Ecto neural progenitor cell (in vitro differentiated cells): ENCODE data around the gene MIX23.

Experiments
- DNase-seq: peaks from one replicate; pipeline ENCODE4 v3.0.0-alpha.2; 2018; ENCODE audit warnings: low spot score

The MIX23 gene

GRCh38 chr3:122351612-122352011 lies 31.4 kb downstream of the MIX23 start:
- no peak for DNase-seq

DNA sequence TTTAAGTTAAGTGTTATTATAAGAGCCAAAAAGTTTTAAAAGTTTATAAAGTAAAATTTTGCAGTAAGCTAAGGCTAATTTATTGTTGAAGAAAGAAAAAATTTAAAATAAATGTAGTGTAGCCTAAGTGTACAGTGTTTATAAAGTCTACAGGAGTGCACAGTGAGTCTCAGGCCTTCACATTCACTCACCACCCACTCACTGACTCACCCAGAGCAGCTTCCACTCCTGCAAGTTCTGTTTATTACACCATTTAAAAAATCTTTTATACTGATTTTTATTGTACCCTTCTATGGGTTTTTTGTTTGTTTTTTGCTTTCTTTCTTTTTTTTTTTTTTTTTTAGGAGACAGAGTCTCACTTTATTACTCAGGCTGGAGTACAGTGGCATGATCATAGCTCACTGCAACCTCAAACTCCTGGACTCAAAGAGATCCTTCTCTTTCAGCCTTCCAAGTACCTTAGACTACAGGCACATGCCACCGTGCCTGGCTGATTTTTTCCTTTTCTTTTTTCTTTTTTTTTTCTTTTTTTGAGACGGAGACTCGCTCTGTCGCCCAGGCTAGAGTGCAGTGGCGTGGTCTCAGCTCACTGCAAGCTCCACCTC lies 32.1 kb downstream of the MIX23 start:
- DNase-seq: no peak

GRCh38 chr3:122349171-122349570 lies 33.9 kb downstream of the MIX23 start:
- no peak for DNase-seq

DNA sequence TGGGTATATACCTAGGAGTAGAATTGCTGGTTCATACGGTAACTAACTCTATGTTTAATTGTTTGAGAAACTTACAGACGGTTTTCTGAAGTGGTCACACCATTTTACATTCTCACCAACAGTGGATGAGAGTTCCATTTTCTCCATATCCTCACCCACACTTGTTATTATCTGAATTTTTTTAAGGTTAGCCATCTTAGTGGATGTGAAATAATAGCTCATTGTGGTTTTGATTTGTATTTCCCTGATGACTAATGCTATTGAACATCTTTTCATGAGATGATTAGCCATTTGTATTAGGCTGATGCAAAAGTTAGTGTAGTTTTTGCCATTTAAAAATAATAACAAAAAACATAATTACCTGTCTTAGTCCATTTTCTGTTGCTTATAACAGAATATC lies 39.4 kb downstream of the MIX23 start:
- no peak for DNase-seq

DNA sequence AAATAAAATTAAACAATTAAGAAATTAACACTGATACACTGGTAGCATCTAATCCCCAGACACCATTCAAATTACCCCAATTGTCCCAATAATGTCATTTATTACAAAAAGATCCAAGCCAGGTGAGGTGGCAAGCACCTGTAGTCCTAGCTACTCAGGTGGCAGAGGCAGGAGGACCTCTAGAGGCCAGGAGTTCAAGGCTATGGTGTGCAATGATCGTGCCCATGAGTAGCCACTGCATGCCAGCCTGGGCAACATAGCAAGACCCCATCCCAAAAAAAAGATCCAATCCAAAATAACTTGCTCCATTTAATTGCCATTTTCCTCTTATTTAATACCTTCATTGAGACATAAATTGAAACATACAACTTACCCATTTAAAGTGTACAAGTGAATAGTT lies 40.2 kb downstream of the MIX23 start:
- no peak for DNase-seq

DNA sequence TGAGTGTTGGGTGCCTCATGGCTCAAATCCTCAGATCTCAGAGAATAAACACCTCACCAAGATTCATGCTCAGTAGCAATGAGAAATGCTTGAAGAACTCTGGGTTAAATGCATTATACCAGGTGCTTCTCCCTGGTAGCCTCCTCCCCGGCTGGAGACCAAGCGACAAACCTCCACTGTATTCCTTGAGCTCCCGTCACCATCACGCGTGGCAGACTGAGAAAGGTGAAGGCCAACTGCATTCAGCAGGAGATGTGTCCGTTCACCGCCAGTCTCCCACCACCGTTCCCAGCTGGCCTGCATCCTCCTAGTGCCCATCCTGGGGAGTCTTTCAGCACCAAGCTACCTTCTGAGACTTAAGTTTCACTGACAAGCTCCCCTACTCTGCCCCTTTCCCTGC lies 50.5 kb downstream of the MIX23 start:
- no peak for DNase-seq

DNA sequence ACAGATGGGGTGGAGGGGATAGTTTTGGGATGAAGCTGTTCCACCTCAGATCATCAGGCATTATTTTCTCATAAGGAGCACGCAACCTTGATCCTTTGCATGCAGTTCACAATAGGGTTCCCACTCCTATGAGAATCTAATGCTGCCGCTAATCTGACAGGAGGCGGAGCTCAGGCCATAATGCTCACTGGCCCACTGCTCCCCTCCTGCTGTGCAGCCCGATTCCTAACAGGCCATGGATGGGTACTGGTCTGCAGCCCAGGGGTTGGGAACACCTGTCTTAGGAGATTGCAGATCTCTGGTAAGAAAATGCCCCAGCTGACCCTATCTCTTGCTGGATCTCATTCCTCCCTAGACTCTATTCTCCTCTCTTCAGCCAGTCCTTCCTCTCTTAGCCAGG lies 51.1 kb downstream of the MIX23 start:
- no peak for DNase-seq

- DNase-seq: no peak
Observed at GRCh38 chr3:122325769-122326168, 57.3 kb downstream of the MIX23 start.

DNA sequence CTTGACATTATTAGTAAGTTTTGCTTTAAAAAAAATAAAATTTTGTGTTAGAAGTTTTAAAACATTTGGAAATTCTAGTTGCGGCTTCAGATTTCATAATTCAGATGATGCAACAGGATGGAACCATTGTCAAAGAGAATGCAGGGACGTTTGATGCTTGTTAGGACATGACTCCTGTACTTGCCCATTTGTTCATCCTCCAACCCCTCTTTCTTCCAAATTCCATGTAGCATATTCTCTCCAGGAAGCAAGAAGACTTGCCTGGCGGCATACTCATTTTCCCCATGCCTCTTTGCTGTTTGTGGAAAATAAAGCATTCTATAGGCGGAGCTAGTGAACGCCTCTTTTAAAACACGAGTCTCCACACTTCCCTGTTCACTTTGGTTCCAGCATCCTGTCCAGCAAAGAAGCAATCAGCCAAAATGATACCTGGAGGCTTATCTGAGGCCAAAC lies 58.1 kb downstream of the MIX23 start, which contains the start of gene CSTA:
CSTA (plus strand) TSS at position 378 of the 453 bp plus-strand sequence; CDS start at position 423, 45 bp downstream.
- DNase-seq: no peak

- no peak for DNase-seq
Observed at GRCh38 chr3:122322095-122323075, 60.6 kb downstream of the MIX23 start.

DNA sequence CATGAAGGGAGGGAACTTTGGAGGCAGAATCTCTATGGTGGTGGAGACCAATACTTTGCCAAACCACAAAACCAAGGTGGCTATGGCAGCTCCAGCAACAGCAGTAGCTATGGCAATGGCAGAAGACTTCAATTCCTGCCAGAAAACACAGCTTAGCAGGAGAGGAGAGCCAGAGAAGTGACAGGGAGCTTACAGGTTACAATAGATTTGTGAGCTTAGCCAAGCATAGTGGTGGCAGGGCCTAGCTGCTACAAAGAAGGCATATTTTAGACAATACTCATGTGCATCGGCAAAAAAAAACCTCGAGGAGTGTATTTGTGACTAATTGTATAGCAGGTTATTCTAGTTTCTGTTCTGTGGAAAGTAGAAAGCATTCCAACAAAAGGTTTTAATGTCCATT lies 64.4 kb downstream of the MIX23 start:
- no peak for DNase-seq

DNA sequence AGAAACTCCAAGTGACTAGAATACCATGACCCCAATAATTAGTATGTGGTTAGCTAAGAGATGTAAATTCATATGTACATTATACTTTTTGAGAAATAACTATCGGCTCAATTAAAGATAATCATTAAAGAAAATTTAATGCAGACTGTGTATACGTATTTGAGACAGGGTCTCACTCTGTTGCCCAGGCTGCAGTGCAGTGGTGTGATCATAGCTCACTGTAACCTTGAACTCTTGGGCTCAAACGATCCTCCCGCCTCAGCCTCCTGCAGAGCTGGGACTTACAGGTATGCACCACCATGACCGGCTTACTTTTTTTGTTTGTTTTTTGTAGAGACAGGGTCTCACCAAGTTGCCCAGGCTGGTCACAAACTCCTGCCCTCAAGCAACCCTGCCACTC lies 66.7 kb downstream of the MIX23 start:
- no peak for DNase-seq

DNA sequence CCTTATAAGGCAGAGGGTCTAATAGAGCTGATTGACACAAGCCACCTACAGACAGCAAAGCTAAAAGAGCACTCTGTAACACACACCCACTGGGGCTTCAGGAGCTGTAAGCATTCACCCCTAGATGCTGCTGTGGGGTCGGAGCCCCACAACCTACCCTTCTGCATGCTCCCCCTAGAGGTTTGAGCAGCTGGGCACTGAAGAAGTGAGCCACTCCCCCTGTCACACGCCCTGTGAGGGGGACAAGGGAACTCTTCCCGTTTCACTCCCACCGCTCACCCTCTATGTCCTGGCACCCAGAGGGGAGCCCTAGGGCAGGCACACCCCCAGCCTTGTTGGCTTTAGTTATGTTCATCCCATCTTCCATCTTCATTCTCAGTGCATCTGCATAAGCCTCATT lies 67.4 kb downstream of the MIX23 start:
- no peak for DNase-seq

GRCh38 chr3:122314228-122314876 lies 68.7 kb downstream of the MIX23 start:
- no peak for DNase-seq

- no peak for DNase-seq
Observed at GRCh38 chr3:122313281-122313680, 69.8 kb downstream of the MIX23 start.

DNA sequence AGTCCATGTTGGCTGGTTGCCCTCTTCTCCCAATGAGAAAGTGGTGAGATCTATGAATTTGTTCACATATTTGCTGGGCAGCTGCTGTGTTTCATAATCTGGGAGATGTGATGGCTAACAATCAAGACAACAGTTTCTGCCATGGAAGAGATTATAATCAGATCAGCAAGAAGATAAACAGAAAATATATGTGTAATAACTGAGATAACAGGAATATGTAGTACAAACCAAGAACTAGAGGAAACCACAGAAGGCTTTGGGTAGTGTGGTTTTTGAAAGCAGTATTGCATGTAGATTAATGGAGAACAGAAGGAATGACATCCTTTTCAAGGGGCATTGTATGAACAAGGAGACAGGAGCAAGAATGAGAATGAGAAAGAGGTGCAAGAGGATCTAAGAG lies 70.2 kb downstream of the MIX23 start:
- no peak for DNase-seq

- no peak for DNase-seq
Observed at GRCh38 chr3:122310361-122310760, 72.7 kb downstream of the MIX23 start.
